CD4-positive, CD25-positive, alpha-beta regulatory T cell (primary cell): ENCODE measurements around the gene ENG. TPM values are rescaled to one million over a fixed set of nuclear protein-coding genes. Genes with fewer than 3 reads are reported as not detected.

Experiments
- ATAC-seq, 2 donors: fragments of 150-1000 bp; cut with Tn5 transposase; one replicate each; pipeline ENCODE4 v1.10.0; 2021; ENCODE audit warnings: low read depth in 2 of 2, moderate number of reproducible peaks in 2 of 2, moderate library complexity in 1 of 2
- DNase-seq, 3 donors: peaks; one replicate each; pipeline versions ENCODE4 v3.0.0 to v3.0.0-alpha.2; 2012 to 2022; ENCODE audit warnings: mixed read lengths in 1 of 3
- H3K27ac ChIP-seq: one replicate; pipeline ENCODE4 v1.7.0; 2013; ENCODE audit warnings: mild to moderate bottlenecking, low read length; ENCODE audit not compliant: insufficient read depth, poor library complexity, severe bottlenecking
- H3K27me3 ChIP-seq: one replicate; pipeline ENCODE4 v1.7.0; 2013; ENCODE audit warnings: low read length; ENCODE audit not compliant: control insufficient read depth, insufficient read depth
- H3K36me3 ChIP-seq: one replicate; pipeline ENCODE4 v1.7.0; 2013; ENCODE audit warnings: mild to moderate bottlenecking, low read length, moderate library complexity; ENCODE audit not compliant: control insufficient read depth, insufficient read depth
- H3K4me1 ChIP-seq: 2 replicates; pipeline ENCODE4 v1.7.0; 2013; ENCODE audit warnings: mild to moderate bottlenecking, low read length; ENCODE audit not compliant: insufficient read depth, control insufficient read depth, poor library complexity, severe bottlenecking
- H3K4me3 ChIP-seq: one replicate; pipeline ENCODE4 v1.7.0; 2013; ENCODE audit warnings: low read depth, mild to moderate bottlenecking, low read length, moderate library complexity
- H3K9me3 ChIP-seq, 2 experiments: 1 replicate in 1 of 2; 2 replicates in 1 of 2; pipeline ENCODE4 v1.7.0; 2013; ENCODE audit warnings: low read length in 2 of 2, mild to moderate bottlenecking in 1 of 2, moderate library complexity in 1 of 2; ENCODE audit not compliant: control insufficient read depth in 2 of 2
- H3K27ac Mint-ChIP-seq, 3 donors: one replicate each; pipeline ENCODE4 v1.8.0; 2020 to 2022; ENCODE audit warnings: mild to moderate bottlenecking in 3 of 3, mixed read lengths in 3 of 3, moderate library complexity in 2 of 3
- H3K27me3 Mint-ChIP-seq: one replicate; pipeline ENCODE4 v1.8.0; 2022; ENCODE audit warnings: mild to moderate bottlenecking, mixed read lengths
- H3K36me3 Mint-ChIP-seq: one replicate; pipeline ENCODE4 v1.8.0; 2020; ENCODE audit warnings: mixed read lengths
- H3K4me1 Mint-ChIP-seq, 4 donors: one replicate each; pipeline ENCODE4 v1.8.0; 2020 to 2022; ENCODE audit warnings: mixed read lengths in 4 of 4, mild to moderate bottlenecking in 1 of 4
- H3K4me3 Mint-ChIP-seq, 4 donors: one replicate each; pipeline ENCODE4 v1.8.0; 2020 to 2022; ENCODE audit warnings: mild to moderate bottlenecking in 4 of 4, mixed read lengths in 4 of 4, moderate library complexity in 3 of 4
- H3K9me3 Mint-ChIP-seq, 7 donors: one replicate each; pipeline ENCODE4 v1.8.0; 2020 to 2022; ENCODE audit warnings: mixed read lengths in 7 of 7, mild to moderate bottlenecking in 3 of 7, moderate library complexity in 2 of 7
- polyA plus RNA-seq, 4 donors: library from polyadenylated mRNA; unstranded; fragments of 300-500 nt; fragmentation: Illumina TruSeq; gene quantifications; one replicate each; pipeline ENCODE4 v1.2.3, GENCODE V29; 2021
- total RNA-seq: library from RNA; stranded (reverse); gene quantifications from one replicate; pipeline ENCODE4 v1.2.3, GENCODE V29; 2022

The ENG gene
- total and polyA plus RNA-seq, 5 donors from 2014 or later: 0.71 to 3.6 (median 1.9) TPM

DNA sequence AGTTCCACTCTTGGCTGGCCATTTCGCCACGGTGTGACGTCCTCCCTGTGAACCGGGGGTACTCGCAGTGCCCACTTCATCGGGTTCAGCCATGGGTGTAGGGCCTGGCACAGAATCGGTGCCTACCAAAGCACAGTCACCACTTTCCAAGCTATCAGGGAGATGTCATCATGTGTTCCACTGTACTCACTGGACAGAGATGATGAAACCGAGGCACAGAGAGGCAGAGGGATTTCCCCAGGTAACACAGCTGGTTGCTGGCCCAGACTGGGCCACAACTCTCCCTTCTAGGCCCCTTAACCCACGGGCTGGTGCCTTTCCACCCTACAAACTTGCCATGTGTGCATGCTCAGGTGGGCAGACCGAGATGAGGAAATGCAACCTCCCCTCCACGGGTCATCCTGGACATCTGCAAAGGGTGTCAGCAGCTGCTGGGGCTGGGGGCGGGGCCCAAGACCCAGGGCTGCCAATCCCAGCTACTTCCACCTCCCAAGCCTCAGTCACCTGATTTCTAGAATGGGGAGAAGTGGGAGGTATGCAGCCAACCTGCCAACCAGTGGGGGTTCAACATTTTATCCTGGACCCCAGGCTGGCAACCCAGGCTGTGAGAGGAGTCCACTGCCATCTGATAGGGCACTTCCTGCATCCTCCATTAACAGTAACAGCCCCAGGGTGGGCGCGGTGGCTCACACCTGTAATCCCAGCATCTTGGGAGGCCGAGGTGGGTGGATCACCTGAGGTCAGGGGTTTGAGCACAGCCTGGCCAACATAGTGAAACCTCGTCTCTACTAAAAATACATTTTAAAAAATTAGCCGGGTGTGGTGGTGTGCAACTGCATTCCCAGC is 75.1 kb downstream of the ENG start:
- Histone ChIP-seq H3K4me1 (peaks cover 85% of the 10 kb centered on the region), H3K27ac (peak overlapping the region; percentile 90), H3K4me3 (peak overlapping the region; percentile 61), H3K27me3 (no peaks in the 10 kb centered on the region), H3K36me3 (peaks cover 3% of the 10 kb centered on the region), H3K9me3 (no peaks in the 10 kb centered on the region)
- H3K4me3 Mint-ChIP-seq: peak overlapping the region; percentile 96 to 100 (median 98)
- H3K27ac Mint-ChIP-seq: peak overlapping the region; percentile 91 to 94 (median 93)
- DNase-seq: peak in 2 of 3 donors; percentile 33 to 56
- H3K27me3 Mint-ChIP-seq: no peaks in the 10 kb centered on the region
- H3K4me1 Mint-ChIP-seq: peaks cover 13 to 68% (median 42%) of the 10 kb centered on the region in 4 donors
- peaks cover 1% of the 10 kb centered on the region for H3K36me3 Mint-ChIP-seq
- no peaks in the 10 kb centered on the region for H3K9me3 Mint-ChIP-seq
- peak; percentile 10 to 36 for ATAC-seq

DNA sequence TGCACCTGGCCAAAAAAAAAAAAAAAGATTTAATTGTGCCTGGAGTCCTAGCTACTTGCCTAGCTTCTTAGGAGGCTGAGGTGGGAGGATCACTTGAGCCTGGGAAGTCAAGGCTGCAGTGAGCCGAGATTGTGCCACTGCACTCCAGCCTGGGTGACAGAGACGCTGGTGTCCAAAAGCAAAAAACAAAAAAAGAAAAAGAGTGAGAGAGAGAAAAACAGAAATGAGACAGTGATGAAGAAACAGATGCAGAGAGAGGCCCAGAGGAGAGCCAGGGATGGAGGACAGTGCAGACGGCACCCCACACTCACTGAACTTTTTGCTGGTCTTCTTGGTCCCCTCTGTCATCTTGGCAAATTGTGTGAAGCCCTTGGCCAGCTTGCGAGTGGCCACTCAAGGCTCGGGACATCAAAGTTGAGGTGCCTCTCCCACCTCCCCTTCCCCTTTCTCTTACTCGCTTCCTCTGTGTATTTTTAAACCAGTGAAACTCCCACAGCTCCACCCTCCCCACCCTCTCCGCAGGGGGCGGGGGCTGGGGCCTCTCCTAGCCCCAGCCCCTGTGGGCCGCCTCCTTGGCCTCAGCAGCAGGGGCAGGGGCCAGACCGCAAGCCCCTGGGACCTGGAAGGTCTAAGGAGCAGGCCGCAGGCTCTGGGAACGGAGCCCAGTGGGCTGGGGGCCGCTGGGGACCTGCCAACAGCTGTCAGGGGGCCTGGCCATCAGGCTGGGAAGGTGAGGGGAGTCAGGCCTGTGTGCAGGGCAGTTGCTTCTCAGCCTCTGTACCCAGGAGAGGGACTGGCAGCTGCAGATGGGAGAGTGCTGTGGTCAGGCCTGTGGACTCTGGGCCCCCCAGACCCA is 76.0 kb downstream of the ENG start, which contains the start of gene SH2D3C:
SH2D3C (minus strand) TSS at position 387 of the 856 bp plus-strand sequence; CDS start at position 348, 39 bp downstream.
- peak within 1 kb of the TSS; percentile 93 to 98 (median 95) for H3K27ac Mint-ChIP-seq
- H3K27me3 ChIP-seq: no peaks in the 10 kb centered on the region
- peaks cover 83% of the 10 kb centered on the region for H3K4me1 ChIP-seq
- H3K36me3 Mint-ChIP-seq: peaks cover 6% of the 10 kb centered on the region
- H3K36me3 ChIP-seq: peaks cover 12% of the 10 kb centered on the region
- H3K9me3 Mint-ChIP-seq: no peaks in the 10 kb centered on the region
- ATAC-seq: peak; percentile 31 to 32
- peak within 1 kb of the TSS; percentile 96 to 100 (median 98) for H3K4me3 Mint-ChIP-seq
- H3K27ac ChIP-seq: peak within 1 kb of the TSS; percentile 90
- H3K27me3 Mint-ChIP-seq: no peaks in the 10 kb centered on the region
- peak in 2 of 3 donors; percentile 33 to 55 for DNase-seq
- H3K4me3 ChIP-seq: peak within 1 kb of the TSS; percentile 94
- no peaks in the 10 kb centered on the region for H3K9me3 ChIP-seq
- H3K4me1 Mint-ChIP-seq: peaks cover 13 to 67% (median 37%) of the 10 kb centered on the region in 4 donors

GRCh38 chr9:127777368-127777980 is 77.0 kb downstream of the ENG start:
- peaks cover 72% of the 10 kb centered on the region for H3K4me1 ChIP-seq
- H3K27ac Mint-ChIP-seq: peak overlapping the region; percentile 93 to 98 (median 95)

DNA sequence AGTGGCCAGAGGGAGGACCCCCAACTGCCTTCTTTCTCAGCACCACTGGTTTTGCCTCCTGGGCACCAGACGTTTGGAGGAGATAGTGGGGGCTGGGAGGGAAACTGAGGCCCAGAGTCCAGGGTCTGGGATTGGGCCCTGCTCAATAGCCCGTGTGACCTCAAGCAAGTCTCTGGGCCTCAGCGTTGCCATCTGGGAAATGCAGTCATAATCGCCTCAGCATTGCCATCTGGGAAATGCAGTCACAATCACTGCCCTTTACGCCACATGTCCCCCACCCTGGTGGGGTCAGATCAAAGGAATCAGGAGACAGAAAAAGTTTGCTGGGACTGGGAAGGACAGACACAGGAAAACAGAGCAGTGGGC is 77.6 kb downstream of the ENG start:
- Mint-ChIP-seq H3K36me3 (peaks cover 9% of the 10 kb centered on the region), H3K27me3 (no peaks in the 10 kb centered on the region), H3K4me1 (peaks cover 11 to 66% (median 28%) of the 10 kb centered on the region in 4 donors), H3K27ac (peak overlapping the region; percentile 93 to 98 (median 95)), H3K4me3 (peak overlapping the region; percentile 96 to 100 (median 98)), H3K9me3 (no peaks in the 10 kb centered on the region)
- peak in 1 of 3 donors; percentile 40 for DNase-seq
- Histone ChIP-seq H3K4me1 (peaks cover 67% of the 10 kb centered on the region), H3K9me3 (no peaks in the 10 kb centered on the region), H3K27me3 (no peaks in the 10 kb centered on the region), H3K27ac (peak overlapping the region; percentile 90), H3K36me3 (peaks cover 22% of the 10 kb centered on the region), H3K4me3 (peak overlapping the region; percentile 89)
- ATAC-seq: no peak

More at GRCh38 chr9:127777368-127777980, 77.0 kb downstream of the ENG start:
- Mint-ChIP-seq H3K9me3 (no peaks in the 10 kb centered on the region), H3K4me1 (peaks cover 13 to 67% (median 30%) of the 10 kb centered on the region in 4 donors), H3K36me3 (peaks cover 9% of the 10 kb centered on the region), H3K27me3 (no peaks in the 10 kb centered on the region), H3K4me3 (peak overlapping the region; percentile 96 to 100 (median 98))
- peaks cover 22% of the 10 kb centered on the region for H3K36me3 ChIP-seq
- peak overlapping the region; percentile 90 for H3K27ac ChIP-seq
- ATAC-seq (no peak), DNase-seq (peak in 1 of 3 donors; percentile 43)
- H3K9me3 ChIP-seq: no peaks in the 10 kb centered on the region
- H3K27me3 ChIP-seq: no peaks in the 10 kb centered on the region
- H3K4me3 ChIP-seq: peak overlapping the region; percentile 94

DNA sequence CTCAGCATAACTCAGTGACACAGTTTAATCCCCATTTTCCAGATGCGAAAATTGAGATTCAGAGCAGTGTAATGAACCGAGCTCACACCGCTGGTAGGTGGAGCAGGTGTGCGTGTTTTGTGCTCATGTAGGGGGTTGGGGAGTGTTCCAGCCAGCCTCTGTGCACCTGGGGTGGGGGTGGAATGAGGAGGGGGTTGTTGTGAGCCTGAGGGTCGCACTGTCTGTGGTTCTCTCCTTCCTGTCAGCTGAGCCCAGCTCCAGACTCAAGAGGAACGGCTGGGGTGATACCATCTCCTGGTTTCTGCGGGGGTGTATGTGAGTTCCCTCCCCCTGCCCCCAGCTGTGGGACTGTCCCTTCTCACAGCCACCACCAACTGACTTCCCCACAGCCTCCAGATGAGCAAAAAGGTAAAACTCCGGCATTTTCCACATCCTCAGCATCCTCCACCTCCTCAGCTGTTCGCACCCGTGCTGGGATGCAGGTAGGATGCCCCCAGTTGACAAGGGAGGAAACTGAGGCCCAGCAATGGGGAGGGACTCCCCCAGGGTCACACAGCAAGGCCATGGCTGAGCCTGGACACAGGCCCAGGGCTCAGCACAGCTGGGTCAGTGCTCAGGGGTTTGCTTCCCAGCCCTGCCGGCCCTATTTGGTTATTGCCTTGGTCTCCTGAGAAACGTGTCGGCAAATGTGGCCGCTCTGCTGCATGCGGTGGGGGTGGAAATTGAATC is 78.1 kb downstream of the ENG start:
- peaks cover 9% of the 10 kb centered on the region for H3K36me3 Mint-ChIP-seq
- Histone ChIP-seq H3K4me3 (peak overlapping the region; percentile 89), H3K9me3 (no peaks in the 10 kb centered on the region), H3K36me3 (peaks cover 22% of the 10 kb centered on the region), H3K27ac (peak overlapping the region; percentile 90), H3K4me1 (peaks cover 67% of the 10 kb centered on the region), H3K27me3 (no peaks in the 10 kb centered on the region)
- H3K27me3 Mint-ChIP-seq: no peaks in the 10 kb centered on the region
- peak overlapping the region; percentile 93 to 98 (median 95) for H3K27ac Mint-ChIP-seq
- DNase-seq (peak; percentile 55 to 95 (median 83)), ATAC-seq (peak; percentile 63 to 67)
- peaks cover 6 to 66% (median 26%) of the 10 kb centered on the region in 4 donors for H3K4me1 Mint-ChIP-seq
- H3K4me3 Mint-ChIP-seq: peak overlapping the region; percentile 96 to 100 (median 98)
- no peaks in the 10 kb centered on the region for H3K9me3 Mint-ChIP-seq

DNA sequence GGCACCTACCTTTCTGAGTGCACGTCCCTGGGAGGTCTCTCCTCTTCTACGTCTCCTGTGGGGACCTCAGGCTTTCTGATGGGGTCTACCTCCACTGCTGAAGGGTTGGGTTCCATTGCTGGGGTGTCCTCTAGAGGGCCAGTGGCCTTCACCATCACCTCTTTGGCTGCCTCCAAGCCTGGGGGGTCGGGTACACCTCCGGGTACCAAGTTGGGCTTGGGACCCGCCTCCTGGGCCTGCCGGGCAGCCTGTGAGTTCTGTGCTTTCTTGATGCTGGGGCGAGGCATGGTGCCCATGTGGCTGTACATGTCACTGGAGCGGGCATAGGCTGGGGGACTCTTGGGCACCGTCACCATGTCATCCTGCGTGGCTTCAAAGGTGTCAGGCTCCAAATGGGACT is 80.5 kb downstream of the ENG start:
- no peak overlapping the region for H3K27ac ChIP-seq
- peaks cover 11% of the 10 kb centered on the region for H3K36me3 Mint-ChIP-seq
- ATAC-seq (no peak), DNase-seq (no peak)
- H3K4me1 Mint-ChIP-seq: peaks cover 5 to 68% (median 30%) of the 10 kb centered on the region in 4 donors
- peaks cover 22% of the 10 kb centered on the region for H3K36me3 ChIP-seq
- peak overlapping the region in 3 of 4 donors; percentile 54 to 94 (median 66) for H3K4me3 Mint-ChIP-seq
- peak overlapping the region in 2 of 3 donors; percentile 36 to 83 for H3K27ac Mint-ChIP-seq
- no peaks in the 10 kb centered on the region for H3K9me3 ChIP-seq
- peaks cover 68% of the 10 kb centered on the region for H3K4me1 ChIP-seq
- no peaks in the 10 kb centered on the region for H3K9me3 Mint-ChIP-seq
- no peaks in the 10 kb centered on the region for H3K27me3 Mint-ChIP-seq
- H3K27me3 ChIP-seq: no peaks in the 10 kb centered on the region
- H3K4me3 ChIP-seq: no peak overlapping the region
